GM23248 (cell line): ENCODE results near the gene NPIPA7.
"Not testable (repeated sequence)": the region's sequence is repeated elsewhere in the genome, so short reads cannot be mapped to it uniquely, and the experiment has no call there.

Experiments
- EZH2 ChIP-seq: fragments of 200-600 bp; sonication (generic); IDR thresholded peaks from 2 replicates; pipeline ENCODE4 v1.6.1; 2018; ENCODE audit warnings: antibody characterized with exemption, mild to moderate bottlenecking; ENCODE audit not compliant: insufficient read depth, poor library complexity, severe bottlenecking
- EZH2phosphoT487 ChIP-seq: fragments of 200-600 bp; sonication (generic); IDR thresholded peaks from 2 replicates; pipeline ENCODE4 v1.6.1; 2018; ENCODE audit warnings: antibody characterized with exemption, moderate library complexity, mild to moderate bottlenecking, low read depth; ENCODE audit not compliant: insufficient read depth

DNA sequence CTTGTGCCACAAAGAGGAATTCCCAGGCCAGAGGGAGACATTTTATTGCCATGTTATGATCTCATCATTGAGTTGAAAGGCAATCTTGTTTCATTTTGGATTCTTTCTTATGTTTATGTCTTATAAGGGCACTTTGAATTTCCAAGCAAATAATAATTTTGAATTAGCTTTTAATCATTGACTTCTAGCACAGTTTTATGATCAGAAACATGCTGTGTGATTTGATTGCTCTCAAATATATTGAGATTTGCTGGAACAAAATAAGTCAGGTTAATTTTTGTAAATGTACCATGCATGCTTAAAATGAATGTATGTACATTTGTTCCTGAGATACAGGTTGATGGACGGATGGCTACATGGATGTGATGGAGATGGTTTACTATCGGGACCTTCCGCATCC, at the start of gene NPIPA7:
- TF ChIP-seq EZH2, EZH2phosphoT487: not testable (repeated sequence)
